Measurements from ENCODE around the gene IFITM1. TPM values are rescaled to one million over a fixed set of nuclear protein-coding genes. Genes with fewer than 3 reads are reported as not detected.
"Not testable (repeated sequence)": the region's sequence is repeated elsewhere in the genome, so short reads cannot be mapped to it uniquely, and the experiment has no call there.

Gene IFITM1
- total and polyA plus RNA-seq, 7 experiments from 2014 or later, result 97.4 to 2,355 (median 365) TPM

GRCh38 chr11:332651-333480, 19.0 kb downstream of the IFITM1 start:
- CTCF ChIA-PET, result interaction anchor here (1.0 kb wide), 1 partner anchor 10 kb away, joined by 3 read pairs; no protein-coding TSS in a partner anchor
- intact Hi-C loops (cut with micrococcal nuclease), result no loop called here
- peaks cover 0 to 10% (median 0%) of the 10 kb centered on the region in 5 donors for H3K36me3 Mint-ChIP-seq
- Histone ChIP-seq H3K4me3 (ENCODE audit: low read length) (no peak overlapping the region), H3K27ac (ENCODE audit: low read depth, low read length) (no peak overlapping the region), H3K4me1 (ENCODE audit: control insufficient read depth in 2 of 2, insufficient read depth in 2 of 2, low read length in 2 of 2) (peaks cover 20 to 44% of the 10 kb centered on the region in 2 donors), H3K9me3 (ENCODE audit: control insufficient read depth in 2 of 3, low read length in 3 of 3) (no peaks in the 10 kb centered on the region), H3K27me3 (ENCODE audit: control insufficient read depth in 2 of 2, insufficient read depth in 2 of 2, low read length in 2 of 2) (no peaks in the 10 kb centered on the region), H3K36me3 (ENCODE audit: control insufficient read depth in 2 of 3, insufficient read depth in 3 of 3, low read length in 3 of 3) (no peaks in the 10 kb centered on the region)
- no peaks in the 10 kb centered on the region for H3K9me3 Mint-ChIP-seq
- ATAC-seq (no peak), DNase-seq (no peak)
- POLR2A ChIA-PET, result interaction anchor here (0.8 to 1.4 kb wide), 7 partner anchors 8 to 65 kb away, joined by 3 to 4 read pairs (median 4); no protein-coding TSS in a partner anchor
- peaks cover 39 to 82% (median 62%) of the 10 kb centered on the region in 7 donors for H3K4me1 Mint-ChIP-seq
- no peaks in the 10 kb centered on the region for H3K27me3 Mint-ChIP-seq
- peak overlapping the region in 7 of 9 donors; percentile 36 to 84 (median 59) for H3K27ac Mint-ChIP-seq
- H3K4me3 Mint-ChIP-seq, result peak overlapping the region in 5 of 10 donors; percentile 25 to 61 (median 55)

GRCh38 chr11:333616-334263, 19.9 kb downstream of the IFITM1 start:
- H3K4me3 Mint-ChIP-seq; DNase-seq; H3K27me3 Mint-ChIP-seq; intact Hi-C loops (cut with micrococcal nuclease); H3K27ac ChIP-seq (ENCODE audit: low read depth, low read length); H3K36me3 ChIP-seq (ENCODE audit: control insufficient read depth in 2 of 3, insufficient read depth in 3 of 3, low read length in 3 of 3); H3K4me3 ChIP-seq (ENCODE audit: low read length); H3K27me3 ChIP-seq (ENCODE audit: control insufficient read depth in 2 of 2, insufficient read depth in 2 of 2, low read length in 2 of 2); H3K9me3 ChIP-seq (ENCODE audit: control insufficient read depth in 2 of 3, low read length in 3 of 3); ATAC-seq; H3K9me3 Mint-ChIP-seq: not testable (repeated sequence)
- Mint-ChIP-seq H3K36me3 (peaks cover 0 to 10% (median 0%) of the 10 kb centered on the region in 5 donors), H3K4me1 (peaks cover 39 to 84% (median 57%) of the 10 kb centered on the region in 7 donors), H3K27ac (peak overlapping the region in 4 of 9 donors; percentile 14 to 45 (median 26))
- CTCF ChIA-PET, result interaction anchor here (1.0 kb wide), 1 partner anchor 11 kb away, joined by 3 read pairs; no protein-coding TSS in a partner anchor
- peaks cover 20 to 44% of the 10 kb centered on the region in 2 donors for H3K4me1 ChIP-seq (ENCODE audit: control insufficient read depth in 2 of 2, insufficient read depth in 2 of 2, low read length in 2 of 2)
- POLR2A ChIA-PET, result interaction anchor here (1.2 to 1.4 kb wide), 5 partner anchors 9 to 19 kb away, joined by 3 to 4 read pairs (median 3); no protein-coding TSS in a partner anchor

- CTCF ChIA-PET, result no interaction called here
- Mint-ChIP-seq H3K4me1 (peaks cover 33 to 79% (median 52%) of the 10 kb centered on the region in 7 donors), H3K9me3 (no peaks in the 10 kb centered on the region)
Observed at GRCh38 chr11:334264-334994, 20.6 kb downstream of the IFITM1 start.

GRCh38 chr11:335779-336658, 22.2 kb downstream of the IFITM1 start:
- intact Hi-C loops (cut with micrococcal nuclease), result loop anchor here in 1 of 2 donors (2.0 kb wide), 1 partner anchor 17 kb away; no protein-coding TSS in a partner anchor
- peak overlapping the region in 8 of 9 donors; percentile 62 to 90 (median 80) for H3K27ac Mint-ChIP-seq
- Histone ChIP-seq H3K9me3 (ENCODE audit: control insufficient read depth in 2 of 3, low read length in 3 of 3) (no peaks in the 10 kb centered on the region), H3K27me3 (ENCODE audit: control insufficient read depth in 2 of 2, insufficient read depth in 2 of 2, low read length in 2 of 2) (no peaks in the 10 kb centered on the region), H3K36me3 (ENCODE audit: control insufficient read depth in 2 of 3, insufficient read depth in 3 of 3, low read length in 3 of 3) (no peaks in the 10 kb centered on the region), H3K27ac (ENCODE audit: low read depth, low read length) (peak overlapping the region; percentile 27), H3K4me1 (ENCODE audit: control insufficient read depth in 2 of 2, insufficient read depth in 2 of 2, low read length in 2 of 2) (peaks cover 9 to 25% of the 10 kb centered on the region in 2 donors), H3K4me3 (ENCODE audit: low read length) (no peak overlapping the region)
- H3K36me3 Mint-ChIP-seq, result peaks cover 0 to 5% (median 0%) of the 10 kb centered on the region in 5 donors
- DNase-seq (no peak), ATAC-seq (no peak)
- ChIA-PET CTCF (interaction anchor here (0.8 to 1.2 kb wide), 2 partner anchors 13 to 125 kb away, joined by 3 read pairs; no protein-coding TSS in a partner anchor), POLR2A (interaction anchor here (1.0 to 1.6 kb wide), 4 partner anchors 8 to 19 kb away, joined by 3 to 6 read pairs (median 3); no protein-coding TSS in a partner anchor)
- H3K27me3 Mint-ChIP-seq, result peaks cover 0 to 3% (median 0%) of the 10 kb centered on the region in 5 donors
- no peaks in the 10 kb centered on the region for H3K9me3 Mint-ChIP-seq
- peak overlapping the region in 8 of 10 donors; percentile 7 to 57 (median 32) for H3K4me3 Mint-ChIP-seq
- peaks cover 24 to 71% (median 44%) of the 10 kb centered on the region in 7 donors for H3K4me1 Mint-ChIP-seq

More at GRCh38 chr11:334264-334994, 20.6 kb downstream of the IFITM1 start:
- Mint-ChIP-seq H3K27ac (peak overlapping the region in 2 of 9 donors; percentile 14 to 17), H3K27me3 (no peaks in the 10 kb centered on the region), H3K36me3 (peaks cover 0 to 5% (median 0%) of the 10 kb centered on the region in 5 donors), H3K4me3 (no peak overlapping the region)
- POLR2A ChIA-PET, result interaction anchor here (1.2 to 1.3 kb wide), 2 partner anchors 12 to 18 kb away, joined by 3 read pairs; no protein-coding TSS in a partner anchor
- Histone ChIP-seq H3K27me3 (ENCODE audit: control insufficient read depth in 2 of 2, insufficient read depth in 2 of 2, low read length in 2 of 2) (no peaks in the 10 kb centered on the region), H3K4me3 (ENCODE audit: low read length) (no peak overlapping the region), H3K9me3 (ENCODE audit: control insufficient read depth in 2 of 3, low read length in 3 of 3) (no peaks in the 10 kb centered on the region), H3K27ac (ENCODE audit: low read depth, low read length) (no peak overlapping the region), H3K4me1 (ENCODE audit: control insufficient read depth in 2 of 2, insufficient read depth in 2 of 2, low read length in 2 of 2) (peaks cover 20 to 40% of the 10 kb centered on the region in 2 donors), H3K36me3 (ENCODE audit: control insufficient read depth in 2 of 3, insufficient read depth in 3 of 3, low read length in 3 of 3) (no peaks in the 10 kb centered on the region)
- ATAC-seq (no peak), DNase-seq (no peak)
- intact Hi-C loops (cut with micrococcal nuclease), result no loop called here

- H3K4me1 ChIP-seq (ENCODE audit: control insufficient read depth in 2 of 2, insufficient read depth in 2 of 2, low read length in 2 of 2), result peaks cover 2 to 18% of the 10 kb centered on the region in 2 donors
- intact Hi-C loops (cut with micrococcal nuclease), result loop anchor here in 1 of 2 donors (2.0 kb wide), 1 partner anchor 16 kb away; no protein-coding TSS in a partner anchor
- H3K4me1 Mint-ChIP-seq, result peaks cover 22 to 71% (median 45%) of the 10 kb centered on the region in 7 donors
- CTCF ChIA-PET, result interaction anchor here (0.8 to 1.2 kb wide), 2 partner anchors 12 to 126 kb away, joined by 3 read pairs; no protein-coding TSS in a partner anchor
- no peak overlapping the region for H3K4me3 ChIP-seq (ENCODE audit: low read length)
- ATAC-seq, result no peak
- peak overlapping the region in 8 of 9 donors; percentile 62 to 90 (median 80) for H3K27ac Mint-ChIP-seq
- H3K9me3 Mint-ChIP-seq, result no peaks in the 10 kb centered on the region
- POLR2A ChIA-PET, result interaction anchor here (0.9 to 1.6 kb wide), 6 partner anchors 9 to 20 kb away, joined by 3 to 6 read pairs (median 3); no protein-coding TSS in a partner anchor
- H3K36me3 Mint-ChIP-seq, result peaks cover 0 to 5% (median 0%) of the 10 kb centered on the region in 5 donors
- H3K4me3 Mint-ChIP-seq, result peak overlapping the region in 8 of 10 donors; percentile 3 to 57 (median 36)
- no peaks in the 10 kb centered on the region for H3K27me3 ChIP-seq (ENCODE audit: control insufficient read depth in 2 of 2, insufficient read depth in 2 of 2, low read length in 2 of 2)
- no peaks in the 10 kb centered on the region for H3K36me3 ChIP-seq (ENCODE audit: control insufficient read depth in 2 of 3, insufficient read depth in 3 of 3, low read length in 3 of 3)
- DNase-seq, result no peak
- peaks cover 0 to 9% (median 0%) of the 10 kb centered on the region in 5 donors for H3K27me3 Mint-ChIP-seq
- H3K9me3 ChIP-seq (ENCODE audit: control insufficient read depth in 2 of 3, low read length in 3 of 3), result no peaks in the 10 kb centered on the region
- peak overlapping the region; percentile 27 for H3K27ac ChIP-seq (ENCODE audit: low read depth, low read length)
Observed at GRCh38 chr11:336659-337198, 22.9 kb downstream of the IFITM1 start.
